Measurements from ENCODE around the gene PEX26.

DNA sequence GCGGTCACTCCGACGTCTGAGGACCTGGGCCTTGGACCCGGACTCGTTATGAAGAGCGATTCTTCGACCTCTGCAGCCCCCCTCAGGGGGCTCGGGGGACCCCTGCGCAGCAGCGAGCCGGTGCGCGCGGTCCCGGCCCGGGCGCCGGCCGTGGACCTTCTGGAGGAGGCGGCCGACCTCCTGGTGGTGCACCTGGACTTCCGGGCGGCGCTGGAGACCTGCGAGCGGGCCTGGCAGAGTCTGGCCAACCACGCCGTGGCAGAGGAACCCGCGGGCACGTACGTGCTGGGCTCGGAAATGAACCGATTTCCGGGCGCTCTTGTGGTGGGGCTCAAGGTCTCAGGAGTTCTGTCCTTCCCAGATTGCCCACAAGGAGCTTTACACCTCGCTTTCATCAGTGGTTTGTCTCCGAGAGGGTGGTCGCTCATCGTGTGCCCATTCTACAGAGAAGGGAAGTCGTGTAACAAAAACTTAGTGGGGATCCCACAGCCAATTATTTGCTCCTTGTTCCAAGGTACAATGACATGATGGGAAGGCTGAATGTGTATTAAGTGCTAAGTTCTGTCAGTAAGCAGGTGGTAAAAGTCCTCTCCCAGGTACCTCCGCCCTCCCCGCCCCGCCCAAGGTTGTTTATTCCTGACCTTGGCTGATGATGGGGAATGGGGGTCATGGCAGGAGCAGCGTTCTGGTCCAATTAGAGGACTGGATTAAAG, 695 bp downstream of the PEX26 start:
- TF ChIP-seq, protein P1, sequence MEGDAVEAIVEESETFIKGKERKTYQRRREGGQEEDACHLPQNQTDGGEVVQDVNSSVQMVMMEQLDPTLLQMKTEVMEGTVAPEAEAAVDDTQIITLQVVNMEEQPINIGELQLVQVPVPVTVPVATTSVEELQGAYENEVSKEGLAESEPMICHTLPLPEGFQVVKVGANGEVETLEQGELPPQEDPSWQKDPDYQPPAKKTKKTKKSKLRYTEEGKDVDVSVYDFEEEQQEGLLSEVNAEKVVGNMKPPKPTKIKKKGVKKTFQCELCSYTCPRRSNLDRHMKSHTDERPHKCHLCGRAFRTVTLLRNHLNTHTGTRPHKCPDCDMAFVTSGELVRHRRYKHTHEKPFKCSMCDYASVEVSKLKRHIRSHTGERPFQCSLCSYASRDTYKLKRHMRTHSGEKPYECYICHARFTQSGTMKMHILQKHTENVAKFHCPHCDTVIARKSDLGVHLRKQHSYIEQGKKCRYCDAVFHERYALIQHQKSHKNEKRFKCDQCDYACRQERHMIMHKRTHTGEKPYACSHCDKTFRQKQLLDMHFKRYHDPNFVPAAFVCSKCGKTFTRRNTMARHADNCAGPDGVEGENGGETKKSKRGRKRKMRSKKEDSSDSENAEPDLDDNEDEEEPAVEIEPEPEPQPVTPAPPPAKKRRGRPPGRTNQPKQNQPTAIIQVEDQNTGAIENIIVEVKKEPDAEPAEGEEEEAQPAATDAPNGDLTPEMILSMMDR (IDR thresholded peaks at IDR 0.05; ENCODE audit: borderline replicate concordance, extremely low read depth, low read length, poor library complexity, severe bottlenecking), result peak; percentile 27
- TF ChIP-seq EZH2 (IDR thresholded peaks at IDR 0.05; ENCODE audit: borderline replicate concordance, low read depth, low read length, severe bottlenecking), result no peak

All from DND-41 (cell line).